HG02610 (cell line): ENCODE results near the gene SMYD3.
"Not testable (repeated sequence)": the region's sequence is repeated elsewhere in the genome, so short reads cannot be mapped to it uniquely, and the experiment has no call there.

ENCODE experiments used
- ATAC-seq: cut with Tn5 transposase; IDR thresholded peaks from one replicate; pipeline ENCODE4 v1.9.1; 2021; ENCODE audit warnings: mild to moderate bottlenecking, moderate library complexity; ENCODE audit not compliant: unreplicated experiment

SMYD3 gene

DNA sequence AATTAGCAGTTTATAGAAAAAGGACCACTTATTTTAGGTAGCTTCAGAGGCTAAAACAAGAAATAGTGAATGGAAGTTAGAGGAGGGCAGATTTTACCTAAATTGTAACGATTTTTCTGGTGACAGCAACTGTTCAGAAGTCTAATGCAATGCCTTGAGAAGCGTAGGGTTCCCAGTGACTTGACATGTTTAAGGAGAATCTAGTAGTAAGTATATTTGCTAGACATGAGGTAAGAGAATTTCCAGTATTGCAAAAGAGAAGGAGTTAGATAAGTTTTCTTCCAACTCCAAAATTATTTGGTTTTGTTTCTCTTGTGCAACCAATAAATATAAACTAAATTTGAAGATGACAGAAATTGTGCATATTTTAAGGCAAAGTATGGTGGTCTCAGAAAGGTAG, 140.0 kb downstream of the SMYD3 start:
- no peak for ATAC-seq

DNA sequence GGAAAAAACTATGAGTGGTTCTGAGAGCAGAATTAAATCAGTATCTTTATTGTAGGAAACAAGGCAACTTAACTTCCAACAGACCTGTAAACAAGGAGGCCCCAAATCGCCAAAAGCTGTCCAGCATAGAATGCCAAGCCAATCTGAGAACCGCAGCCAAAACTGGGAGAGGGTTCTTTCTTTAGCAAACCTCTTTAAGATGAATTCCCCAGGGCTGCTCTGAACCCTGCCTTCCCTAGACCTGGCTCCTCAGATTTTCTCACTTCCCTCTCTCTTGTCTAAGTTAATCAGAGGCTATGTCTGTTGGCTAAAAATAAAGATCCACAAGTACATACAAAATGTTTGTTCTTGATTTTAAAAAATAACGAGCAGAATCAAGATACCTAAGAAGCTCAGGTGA, 141.4 kb downstream of the SMYD3 start:
- peak; percentile 43 for ATAC-seq

DNA sequence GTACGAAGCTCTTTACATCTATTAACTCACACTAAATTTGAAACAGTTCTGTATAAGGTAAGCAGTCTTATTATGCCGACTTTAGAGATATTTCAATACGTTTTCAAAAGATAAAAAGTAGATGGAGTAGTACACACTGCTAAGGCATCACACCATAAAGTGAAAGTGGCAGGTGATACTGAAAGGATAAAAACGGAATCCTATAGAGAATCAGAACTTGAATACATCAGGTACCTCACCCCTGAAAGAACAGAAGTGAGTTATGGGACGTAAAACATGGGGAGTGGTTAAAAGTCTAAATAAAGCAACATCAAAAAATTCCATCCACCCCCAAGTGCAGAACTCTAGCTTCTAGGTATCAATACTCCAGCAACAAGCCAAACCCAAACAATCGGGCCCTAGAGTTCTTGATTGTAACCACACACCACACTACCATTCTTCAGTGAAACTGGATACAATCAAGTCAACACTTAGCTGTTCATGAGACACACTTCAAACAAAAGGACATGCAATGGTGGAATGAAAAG, 142.6 kb downstream of the SMYD3 start:
- ATAC-seq, result peak; percentile 71

DNA sequence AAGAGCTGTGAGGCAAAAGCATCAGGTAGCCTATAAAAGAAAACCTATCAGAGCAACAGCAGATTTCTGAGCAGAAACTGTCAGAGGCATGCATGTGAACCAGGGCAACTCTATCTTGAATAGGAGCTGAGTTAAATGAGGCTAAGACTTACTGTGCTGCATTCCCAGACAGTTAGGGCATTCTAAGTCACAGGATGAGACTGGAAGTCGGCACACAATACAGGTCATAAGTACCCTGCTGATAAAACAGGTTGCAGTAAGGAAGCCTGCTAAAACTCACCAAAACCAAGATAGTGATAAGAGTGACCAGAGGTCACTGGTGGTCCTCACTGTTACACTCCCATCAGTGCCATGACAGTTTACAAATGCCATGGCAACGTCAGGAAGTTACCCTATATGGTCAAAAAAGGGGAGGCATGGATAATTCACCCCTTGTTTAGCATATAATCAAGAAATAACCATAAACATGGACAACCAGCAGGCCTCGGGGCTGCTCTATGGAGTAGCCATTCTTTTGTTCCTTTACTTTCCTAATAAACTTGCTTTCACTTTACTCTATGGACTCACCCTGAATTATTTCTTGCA, 150.0 kb downstream of the SMYD3 start:
- not testable (repeated sequence) for ATAC-seq

DNA sequence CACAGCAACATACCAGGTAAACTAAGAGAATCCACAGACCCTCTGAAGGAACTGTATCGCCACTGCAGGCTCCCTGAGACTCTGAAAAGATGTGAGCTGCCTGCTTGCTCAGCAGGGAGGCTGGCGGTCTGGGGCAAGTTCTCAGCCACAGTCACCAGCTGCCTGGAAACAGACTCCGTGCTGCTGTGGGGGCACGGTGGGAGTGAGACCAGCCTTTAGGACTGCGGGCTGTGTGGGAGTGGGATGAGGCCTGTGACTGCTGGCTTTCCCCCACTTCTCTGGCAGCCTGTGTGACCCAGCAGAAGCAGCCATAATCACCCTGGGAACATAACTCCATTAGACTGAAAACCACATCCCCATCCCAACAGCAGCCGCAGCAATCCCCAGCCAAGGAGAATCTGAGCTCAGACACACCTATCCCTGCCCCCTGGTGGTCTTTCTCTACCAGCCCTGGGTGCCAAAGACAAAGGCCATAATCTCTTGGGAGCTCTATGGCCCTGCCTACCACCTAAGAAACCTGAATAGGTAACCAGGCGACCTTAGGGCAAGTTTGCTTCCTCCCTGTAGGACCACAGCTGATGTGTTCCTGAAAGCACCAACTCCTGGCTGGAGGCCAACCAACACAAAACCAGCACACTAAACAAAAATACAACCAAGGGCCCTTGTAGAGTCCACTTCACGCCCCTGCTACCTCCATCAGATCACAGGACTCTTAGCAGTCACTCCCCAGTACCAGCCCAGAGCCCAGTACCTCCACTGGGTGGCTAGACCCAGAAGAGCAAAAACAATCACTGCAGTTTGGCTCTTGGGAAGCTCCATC, 151.5 kb downstream of the SMYD3 start:
- ATAC-seq, result no peak

DNA sequence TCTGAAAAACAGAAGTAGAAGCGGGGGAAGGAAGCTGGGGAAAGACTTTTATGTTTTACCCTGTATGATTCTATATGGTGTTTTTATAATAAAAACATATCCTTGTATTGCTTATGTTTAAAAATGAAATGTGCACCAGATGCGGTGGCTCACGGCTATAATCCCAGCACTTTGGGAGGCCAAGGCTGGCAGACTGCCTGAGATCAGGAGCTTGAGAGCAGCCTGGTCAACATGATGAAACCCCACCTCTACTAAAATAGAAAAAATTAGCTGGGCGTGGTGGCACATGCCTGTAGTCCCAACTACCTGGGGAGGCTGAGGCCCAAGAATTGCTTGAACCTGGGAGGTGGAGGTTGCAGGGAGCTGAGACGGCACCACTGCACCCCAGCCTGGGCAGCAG, 155.4 kb downstream of the SMYD3 start:
- ATAC-seq, result no peak

DNA sequence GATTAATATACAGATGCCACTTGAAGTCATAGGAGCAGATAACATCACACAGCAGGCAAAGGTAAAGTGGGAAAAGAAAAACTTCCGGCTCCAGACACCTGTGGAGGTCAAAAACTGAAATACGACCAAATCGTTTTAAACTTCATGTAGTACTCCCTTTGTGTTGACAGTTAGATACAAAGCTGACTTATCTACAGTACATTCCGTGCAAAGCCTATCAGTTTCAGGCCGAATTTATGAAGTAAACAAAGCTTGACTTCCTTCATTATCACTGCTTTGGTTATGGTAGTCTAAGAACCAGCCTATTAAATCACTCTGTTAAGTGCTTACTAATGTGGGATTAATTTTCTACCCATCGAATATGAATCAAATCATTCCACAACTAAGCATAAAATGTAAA, 156.3 kb downstream of the SMYD3 start:
- ATAC-seq, result no peak

DNA sequence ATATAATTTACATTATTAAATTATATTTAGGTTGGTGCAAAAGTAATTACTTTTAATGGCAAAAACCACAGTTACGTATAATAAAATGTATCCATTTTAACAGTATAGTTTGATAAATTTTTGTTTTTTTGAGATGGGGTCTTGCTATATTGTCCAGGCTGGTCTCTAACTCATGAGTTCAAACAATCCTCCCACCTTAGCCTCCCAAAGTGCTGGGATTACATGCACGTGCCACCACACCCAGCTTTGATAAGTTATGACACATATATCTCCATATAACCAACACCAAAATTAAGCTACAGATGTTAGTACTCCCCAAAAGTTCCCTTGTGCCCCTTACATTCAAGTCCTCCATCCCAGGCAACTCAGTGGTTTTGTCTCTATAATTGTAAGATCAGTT, 163.1 kb downstream of the SMYD3 start:
- ATAC-seq, result no peak

DNA sequence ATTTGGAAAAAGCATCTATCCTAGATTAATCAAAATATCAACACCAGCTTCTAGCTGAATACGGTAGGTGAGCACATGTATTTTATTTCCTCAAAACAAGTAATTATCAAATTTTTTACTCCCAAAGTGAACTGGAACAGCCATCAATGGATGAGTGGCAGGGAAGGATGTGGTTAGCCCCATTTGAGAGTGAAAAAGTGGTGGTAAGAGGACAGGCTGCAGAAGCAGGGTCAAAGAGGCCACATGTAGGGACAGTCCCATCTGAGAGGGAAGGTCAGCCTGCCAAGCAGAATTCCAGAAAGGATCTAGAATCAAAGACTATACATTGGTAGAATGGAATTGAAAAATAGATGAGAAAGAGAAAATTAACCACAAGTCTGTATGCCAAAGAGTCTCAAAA, 163.8 kb downstream of the SMYD3 start:
- no peak for ATAC-seq

DNA sequence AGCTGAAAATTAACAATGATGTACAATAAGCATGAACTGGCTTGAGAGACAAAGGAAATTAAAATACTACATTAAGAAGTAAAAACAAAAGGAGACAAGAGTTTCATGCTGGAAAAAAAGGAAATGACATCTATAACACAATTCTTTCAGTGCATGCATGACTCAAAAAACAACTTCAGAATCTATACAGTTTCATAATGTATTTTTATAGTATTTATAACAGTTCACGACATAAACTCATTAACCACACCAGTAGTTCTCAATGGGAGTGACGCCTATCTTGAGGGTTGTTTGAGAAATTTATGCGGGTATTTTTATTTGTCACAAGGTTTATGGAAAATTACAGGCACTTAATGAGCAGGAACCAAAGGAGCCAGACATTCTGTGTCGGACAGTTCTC, 168.5 kb downstream of the SMYD3 start:
- ATAC-seq, result no peak

DNA sequence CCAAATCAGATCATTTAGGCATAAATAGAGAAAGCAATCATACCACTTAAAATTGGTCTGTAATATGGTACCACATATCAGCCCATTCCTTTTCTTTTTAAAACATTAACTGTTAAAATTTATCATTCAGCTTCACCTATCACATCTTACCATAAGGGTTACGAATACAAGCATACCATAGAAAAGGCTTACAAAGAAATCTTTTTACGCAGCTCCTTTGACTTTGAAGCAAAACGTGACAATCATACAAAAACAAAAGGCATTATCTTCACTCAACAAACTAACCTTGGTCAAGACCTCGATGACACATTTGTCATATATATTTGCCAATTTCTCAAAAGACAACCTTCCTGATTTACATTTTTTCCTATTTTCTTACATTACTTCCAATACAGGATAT, 169.0 kb downstream of the SMYD3 start:
- ATAC-seq, result no peak

DNA sequence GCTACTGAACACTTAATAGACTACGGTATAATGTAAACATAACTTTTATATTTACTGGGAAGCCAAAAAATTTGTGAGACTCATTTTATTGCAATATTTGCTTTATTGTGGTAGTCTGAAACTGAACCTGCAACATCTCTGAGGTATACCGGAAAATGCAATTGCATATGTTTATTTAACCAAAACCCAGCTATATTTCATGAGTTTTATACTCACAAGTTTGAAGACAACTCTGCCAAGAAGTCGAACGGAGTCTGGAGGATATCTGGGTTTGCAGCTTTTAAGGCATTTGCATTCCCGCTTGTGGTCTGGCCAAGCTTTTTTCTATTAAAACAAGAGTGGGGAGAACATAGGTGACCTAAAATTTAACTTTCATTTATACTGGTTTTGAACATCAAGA, 171.9 kb downstream of the SMYD3 start:
- no peak for ATAC-seq

DNA sequence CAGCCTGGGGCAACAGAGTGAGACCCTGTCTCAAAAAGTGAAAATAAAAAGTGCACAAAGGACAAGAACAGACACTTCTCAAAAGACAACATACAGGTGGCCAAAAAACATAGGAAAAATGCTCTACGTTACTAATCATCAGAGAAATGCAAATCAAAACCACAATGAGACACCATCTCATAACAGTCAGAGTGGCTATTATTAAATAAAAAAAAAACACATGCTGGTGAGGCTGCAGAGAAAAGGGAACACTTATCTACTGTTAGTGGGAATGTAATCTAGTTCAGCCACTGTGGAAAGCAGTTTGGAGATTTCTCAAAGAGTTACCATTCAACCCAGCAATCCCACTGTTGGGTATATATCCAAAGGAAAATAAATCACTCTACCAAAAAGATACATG, 173.2 kb downstream of the SMYD3 start:
- no peak for ATAC-seq

DNA sequence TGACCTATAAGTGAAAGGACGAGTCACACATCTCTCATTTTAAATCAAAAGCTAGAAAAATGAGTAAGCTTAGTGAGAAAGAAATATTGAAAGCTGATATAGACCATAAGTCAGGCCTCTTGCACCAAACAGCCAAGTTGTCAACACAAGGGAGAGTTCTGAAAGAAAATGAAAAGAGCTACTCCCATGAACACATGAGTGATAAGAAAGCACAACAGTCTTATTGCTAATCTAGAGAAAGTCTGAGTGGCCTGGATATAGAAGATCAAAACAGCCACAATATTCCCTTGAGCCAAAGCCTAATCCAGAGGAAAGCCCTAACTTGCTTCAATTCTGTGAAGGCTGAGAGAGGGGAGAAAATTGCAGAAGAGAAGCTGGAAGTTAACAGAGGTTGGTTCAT, 175.0 kb downstream of the SMYD3 start:
- ATAC-seq, result peak; percentile 28

DNA sequence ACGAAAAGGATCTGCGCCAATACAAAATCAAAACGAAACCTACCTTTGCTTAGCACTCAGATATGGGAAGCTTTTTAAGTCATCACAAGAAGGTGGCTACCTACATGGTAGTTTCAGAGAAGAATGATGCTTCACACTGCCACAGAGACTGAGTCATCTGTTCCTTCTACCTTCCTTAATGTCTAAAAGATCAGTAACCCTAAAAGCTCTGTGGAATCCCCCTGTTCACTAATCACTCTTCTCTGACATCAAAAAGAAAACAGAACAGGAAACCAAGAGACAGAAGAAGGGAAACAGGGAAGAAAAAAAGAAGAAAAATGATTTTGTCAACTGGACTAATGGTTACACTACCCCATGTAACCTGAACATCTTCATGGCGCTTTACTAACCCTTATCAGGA, 177.2 kb downstream of the SMYD3 start:
- peak; percentile 99 for ATAC-seq

DNA sequence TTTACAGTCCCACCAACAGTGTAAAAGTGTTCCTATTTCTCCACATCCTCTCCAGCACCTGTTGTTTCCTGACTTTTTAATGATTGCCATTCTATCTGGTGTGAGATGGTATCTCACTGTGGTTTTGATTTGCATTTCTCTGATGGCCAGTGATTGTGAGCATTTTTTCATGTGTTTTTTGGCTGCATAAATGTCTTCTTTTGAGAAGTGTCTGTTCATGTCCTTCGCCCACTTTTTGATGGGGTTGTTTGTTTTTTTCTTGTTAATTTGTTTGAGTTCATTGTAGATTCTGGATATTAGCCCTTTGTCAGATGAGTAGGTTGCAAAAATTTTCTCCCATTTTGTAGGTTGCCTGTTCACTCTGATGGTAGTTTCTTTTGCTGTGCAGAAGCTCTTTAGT, 177.8 kb downstream of the SMYD3 start:
- ATAC-seq, result not testable (repeated sequence)

DNA sequence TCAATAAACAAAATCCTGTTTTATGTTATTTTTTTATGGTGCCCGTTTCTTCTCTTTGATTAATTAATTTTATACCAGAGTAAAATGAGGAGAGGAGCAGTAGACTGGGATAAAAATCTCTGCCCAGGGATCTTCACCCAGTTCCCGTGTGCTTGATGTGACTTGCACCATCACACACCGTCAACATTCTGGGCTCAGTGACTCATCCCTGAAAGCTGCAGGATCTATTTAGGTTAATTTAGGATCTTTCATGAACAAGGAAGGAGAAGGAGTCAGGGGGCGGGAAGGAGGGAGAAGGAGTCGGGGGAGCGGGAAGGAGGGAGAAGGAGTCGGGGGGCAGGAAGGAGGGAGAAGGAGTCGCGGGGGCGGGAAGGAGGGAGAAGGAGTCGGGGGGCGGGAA, 182.4 kb downstream of the SMYD3 start:
- no peak for ATAC-seq

DNA sequence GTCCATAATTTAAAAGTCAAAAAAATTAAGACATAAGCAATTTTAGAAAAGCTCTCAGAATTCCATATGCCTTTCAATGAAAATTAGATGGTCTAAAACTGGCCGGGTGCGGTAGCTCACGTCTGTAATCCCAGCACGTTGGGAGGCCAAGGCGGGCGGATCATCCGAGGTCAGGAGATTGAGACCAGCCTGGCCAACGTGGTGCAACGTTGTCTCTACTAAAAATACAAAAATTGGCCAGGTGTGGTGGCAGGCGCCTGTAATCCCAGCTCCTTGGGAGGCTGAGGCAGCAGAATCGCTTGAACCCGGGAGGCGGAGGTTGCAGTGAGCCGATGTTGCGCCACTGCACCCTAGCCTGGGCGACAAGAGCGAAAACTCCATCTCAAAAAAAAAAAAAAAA, 183.0 kb downstream of the SMYD3 start:
- not testable (repeated sequence) for ATAC-seq

DNA sequence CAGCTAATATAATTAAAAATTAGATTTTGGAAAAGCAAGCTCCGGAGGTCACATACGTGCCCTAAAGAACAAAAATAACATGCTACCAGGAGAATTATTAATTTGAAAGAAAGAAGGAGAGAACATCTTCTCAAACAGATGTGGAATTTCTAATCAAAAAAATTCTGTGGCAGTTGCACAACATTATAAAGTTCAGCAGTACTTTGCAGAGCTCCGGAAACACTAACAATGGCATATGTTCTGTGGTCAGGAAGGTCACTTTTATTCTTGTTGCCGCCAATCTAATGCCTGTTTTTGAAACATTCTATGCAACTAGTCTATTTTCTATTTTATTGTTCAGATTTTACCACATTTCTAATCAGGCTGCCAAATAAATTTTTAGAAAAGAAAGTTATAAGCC, 186.8 kb downstream of the SMYD3 start:
- no peak for ATAC-seq

DNA sequence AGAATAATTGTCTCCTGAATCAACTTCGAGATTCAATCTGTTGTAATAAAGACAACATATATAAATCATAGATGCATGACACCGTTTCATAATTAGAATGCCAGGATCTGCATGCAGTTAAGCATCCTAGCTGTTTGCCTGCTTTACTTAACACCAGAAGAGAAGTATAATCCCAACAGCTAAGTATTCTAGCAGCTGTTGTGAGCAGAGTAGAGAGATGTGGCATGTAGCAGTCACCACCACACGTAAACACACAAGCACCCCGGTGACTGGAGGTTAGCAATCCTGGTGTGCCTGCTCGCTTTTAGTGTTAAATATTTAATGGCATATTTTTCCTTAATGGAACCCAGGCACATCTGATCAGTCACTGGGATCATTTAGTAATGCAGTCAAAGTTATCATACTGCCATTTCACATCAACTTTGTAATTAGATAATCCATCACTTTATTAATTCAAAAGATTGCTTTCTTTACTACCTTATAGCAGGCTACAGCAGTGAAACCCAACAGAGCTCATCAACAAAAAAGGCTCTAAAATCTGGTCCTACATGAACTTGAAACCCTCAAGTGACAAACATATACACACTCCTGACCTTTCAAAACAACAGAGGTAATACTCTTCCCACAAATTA, 187.9 kb downstream of the SMYD3 start:
- ATAC-seq, result no peak

DNA sequence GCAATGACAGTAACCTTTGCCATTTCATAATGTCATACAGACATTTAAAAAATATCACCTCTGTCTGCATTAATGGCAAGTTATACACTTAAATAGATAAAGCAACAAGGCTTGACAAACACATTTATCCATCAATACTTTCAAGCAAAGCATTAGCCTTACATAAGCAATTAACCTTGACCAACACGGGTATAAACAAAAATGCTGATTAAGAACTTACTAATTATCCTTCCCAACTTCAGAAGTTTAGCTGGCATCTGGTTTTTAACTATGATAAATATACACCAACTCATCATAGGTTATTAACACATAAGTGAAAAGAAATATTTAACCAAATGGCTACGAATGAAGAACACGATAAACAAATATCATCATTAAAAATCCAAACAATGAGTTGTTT, 188.5 kb downstream of the SMYD3 start:
- no peak for ATAC-seq

DNA sequence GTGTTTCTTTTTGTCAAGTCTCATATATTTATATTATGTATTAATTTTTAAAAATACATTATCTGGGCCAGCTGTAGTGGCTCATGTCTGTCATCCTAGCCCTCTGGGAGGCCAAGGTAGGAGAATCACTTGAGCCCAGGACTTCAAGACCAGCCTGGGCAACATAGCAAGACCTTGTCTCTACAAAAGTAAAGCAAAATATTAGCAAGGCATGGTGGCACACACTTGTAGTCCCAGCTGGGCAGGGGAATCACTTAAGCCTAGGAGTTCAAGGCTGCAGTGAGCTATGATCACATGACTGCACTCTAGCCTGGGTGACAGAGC, 189.1 kb downstream of the SMYD3 start:
- ATAC-seq, result no peak
